HCT116 (cell line): ENCODE measurements around the gene CCDC157. TPM values are rescaled to one million over a fixed set of nuclear protein-coding genes. Genes with fewer than 3 reads are reported as not detected.

Experiments used
- ATAC-seq: fragments of 200-7000 bp; cut with Tn5 transposase; 2 replicates; pipeline ENCODE4 v1.9.1; 2020; ENCODE audit warnings: mild to moderate bottlenecking, moderate library complexity
- BruUV-seq: library from RNA; stranded (reverse); fragments of 400-500 nt; replicated peaks from 2 replicates; lab custom pipeline; 2021; lab: Mats Ljungman, UMichigan
- CTCF ChIA-PET: fragments of 300-600 bp; sonication (Branson Sonifier 250); formaldehyde crosslinking; loops from one replicate; lab custom pipeline; 2021; ENCODE audit warnings: antibody characterized with exemption; lab: Charles Lee
- POLR2A ChIA-PET: fragments of 300-600, 350-600 bp; sonication (Branson Sonifier 250); formaldehyde crosslinking; loops from one replicate; lab custom pipeline; 2021; ENCODE audit warnings: antibody characterized with exemption; lab: Charles Lee
- RAD21 ChIA-PET, 2 experiments: fragments of 300-600 bp; sonication (Branson Sonifier 250); formaldehyde crosslinking; loops; one replicate each; lab custom pipeline; 2023; ENCODE audit warnings: low total read pairs in 2 of 2; ENCODE audit not compliant: uncharacterized antibody in 2 of 2, unreplicated experiment in 2 of 2, low non-redundant PET in 1 of 2; lab: Charles Lee
- DNase-seq: peaks from one replicate; pipeline ENCODE4 v3.0.0-alpha.2; 2010; ENCODE audit warnings: low read depth, low spot score
- H2AFZ ChIP-seq: fragments of 200-600 bp; shearing (Covaris generic), sonication (generic); 2 replicates; pipeline ENCODE4 v1.6.1; 2017; ENCODE audit warnings: low read depth, mixed run types, mixed read lengths, antibody characterized with exemption, low read length; ENCODE audit not compliant: poor library complexity, severe bottlenecking
- H3K27ac ChIP-seq: 2 replicates; pipeline ENCODE4 v1.5.1; 2012; ENCODE audit warnings: low read depth, low read length
- H3K27me3 ChIP-seq: fragments of 200-600 bp; sonication (generic); 2 replicates; pipeline ENCODE4 v1.6.1; 2016; ENCODE audit warnings: mixed run types, low read length, mixed read lengths; ENCODE audit not compliant: insufficient read depth
- H3K36me3 ChIP-seq, 2 experiments: fragments of 200-500 bp in 1 of 2; fragments of 200-600 bp in 1 of 2; sonication (Bioruptor generic) in 1 of 2; sonication (generic) in 1 of 2; 2 replicates each; pipeline versions ENCODE4 v1.5.1 to v1.6.1; 2014 to 2016; ENCODE audit warnings: low read length in 2 of 2, inconsistent platforms in 1 of 2, mixed read lengths in 1 of 2, mixed run types in 1 of 2; ENCODE audit not compliant: insufficient read depth in 2 of 2, control insufficient read depth in 1 of 2
- H3K4me1 ChIP-seq, 2 experiments: fragments of 200-600 bp in 1 of 2; sonication (generic) in 1 of 2; 2 replicates each; pipeline versions ENCODE4 v1.5.1 to v1.6.1; 2012 to 2017; ENCODE audit warnings: low read length in 2 of 2, inconsistent platforms in 1 of 2, mild to moderate bottlenecking in 1 of 2, mixed read lengths in 1 of 2, mixed run types in 1 of 2, moderate library complexity in 1 of 2; ENCODE audit not compliant: insufficient read depth in 2 of 2, control insufficient read depth in 1 of 2
- H3K4me2 ChIP-seq: fragments of 200-600 bp; sonication (generic); 2 replicates; pipeline ENCODE4 v1.6.1; 2017; ENCODE audit warnings: mixed run types, low read length, mixed read lengths
- H3K4me3 ChIP-seq, 2 experiments: fragments of 200-600 bp in 1 of 2; sonication (generic) in 1 of 2; replicated peaks in 1 of 2; 2 replicates each; pipeline ENCODE4 v1.5.1; 2011 to 2016; ENCODE audit warnings: low read length in 2 of 2, control low read depth in 1 of 2, low read depth in 1 of 2, mild to moderate bottlenecking in 1 of 2, mixed read lengths in 1 of 2, mixed run types in 1 of 2
- H3K79me2 ChIP-seq: fragments of 200-600 bp; sonication (generic); 2 replicates; pipeline ENCODE4 v1.6.1; 2017; ENCODE audit warnings: mild to moderate bottlenecking, mixed run types, low read length, moderate library complexity, mixed read lengths; ENCODE audit not compliant: insufficient read depth
- H3K9ac ChIP-seq: fragments of 200-600 bp; sonication (generic); 2 replicates; pipeline ENCODE4 v1.6.1; 2016; ENCODE audit warnings: low read length, mixed read lengths
- H3K9me2 ChIP-seq: fragments of 200-600 bp; sonication (generic), shearing (Covaris generic); 2 replicates; pipeline ENCODE4 v1.6.1; 2017; ENCODE audit warnings: mixed run types, mild to moderate bottlenecking, moderate library complexity; ENCODE audit not compliant: insufficient read depth
- H3K9me3 ChIP-seq, 2 experiments: fragments of 200-500 bp in 1 of 2; fragments of 200-600 bp in 1 of 2; sonication (Bioruptor generic) in 1 of 2; sonication (generic) in 1 of 2; 2 replicates each; pipeline ENCODE4 v1.6.1; 2014 to 2017; ENCODE audit warnings: low read length in 2 of 2, mixed read lengths in 2 of 2, inconsistent platforms in 1 of 2, low read depth in 1 of 2, mild to moderate bottlenecking in 1 of 2, mixed run types in 1 of 2, moderate library complexity in 1 of 2; ENCODE audit not compliant: control insufficient read depth in 1 of 2, insufficient read depth in 1 of 2
- H4K20me1 ChIP-seq: fragments of 200-600 bp; sonication (generic), shearing (Covaris generic); 2 replicates; pipeline ENCODE4 v1.6.1; 2017; ENCODE audit warnings: mixed run types, mild to moderate bottlenecking, moderate library complexity; ENCODE audit not compliant: insufficient read depth
- ELF1 ChIP-seq: IDR thresholded peaks from 2 replicates; pipeline ENCODE4 v1.6.1; 2012; ENCODE audit warnings: low read depth, borderline replicate concordance
- FOSL1 ChIP-seq: IDR thresholded peaks from 2 replicates; pipeline ENCODE4 v1.6.1; 2012; ENCODE audit warnings: low read depth
- JUND ChIP-seq: IDR thresholded peaks from 2 replicates; pipeline ENCODE4 v1.6.1; 2012
- POLR2AphosphoS5 ChIP-seq: IDR thresholded peaks from 2 replicates; pipeline ENCODE4 v1.6.1; 2011; ENCODE audit warnings: mild to moderate bottlenecking, low read depth, low read length, moderate library complexity
- SIN3A ChIP-seq: IDR thresholded peaks from 2 replicates; pipeline ENCODE4 v1.6.1; 2012; ENCODE audit warnings: low read depth
- SP1 ChIP-seq: IDR thresholded peaks from 2 replicates; pipeline ENCODE4 v1.6.1; 2012; ENCODE audit warnings: low read depth
- TCF7L2 ChIP-seq: IDR thresholded peaks from 2 replicates; pipeline ENCODE4 v1.7.0; 2011; ENCODE audit warnings: borderline replicate concordance, inconsistent platforms; ENCODE audit not compliant: insufficient read depth, insufficient read length; ENCODE audit errors: extremely low read depth
- YY1 ChIP-seq: IDR thresholded peaks from 2 replicates; pipeline ENCODE4 v1.6.1; 2011; ENCODE audit warnings: low read length, low read depth, moderate library complexity, mild to moderate bottlenecking; ENCODE audit not compliant: insufficient replicate concordance; ENCODE audit errors: extremely low read depth
- ZFX ChIP-seq: fragments of 450-650 bp; IDR thresholded peaks from 2 replicates; pipeline ENCODE4 v1.6.1; 2017
- ZNF274 ChIP-seq: fragments of 200-500 bp; sonication (Bioruptor generic); IDR thresholded peaks from 2 replicates; pipeline ENCODE4 v1.6.1; 2014; ENCODE audit warnings: mild to moderate bottlenecking, low read depth, low read length, inconsistent platforms
- intact Hi-C: fragments of 100-400 bp; cut with micrococcal nuclease; formaldehyde crosslinking; loops from 2 replicates; pipeline ENCODE4 v1.10.0; 2022
- total RNA-seq: library from RNA; stranded (reverse); gene quantifications from one replicate; pipeline ENCODE4 v1.2.1, GENCODE V29; 2021; ENCODE audit not compliant: unreplicated experiment

CCDC157 gene
- total RNA-seq, 1 experiment from 2014 or later = 2.1 TPM

GRCh38 chr22:30408388-30409102 is 51.7 kb downstream of the CCDC157 start:
- CTCF ChIA-PET = no interaction called here
- Histone ChIP-seq H4K20me1 (no peaks in the 10 kb centered on the region), H3K9me2 (no peaks in the 10 kb centered on the region), H3K4me1 (peaks cover 6 to 38% of the 10 kb centered on the region in 2 experiments; a peak in 3 of 4 replicates), H3K27me3 (no peaks in the 10 kb centered on the region), H3K36me3 (peaks cover 37 to 47% of the 10 kb centered on the region in 2 experiments; a peak in 3 of 4 replicates), H3K27ac (peak overlapping the region; percentile 62), H3K79me2 (peaks cover 12% of the 10 kb centered on the region), H3K4me3 (no peak overlapping the region), H3K4me2 (peak overlapping the region; percentile 44), H3K9me3 (no peaks in the 10 kb centered on the region), H2AFZ (no peak overlapping the region), H3K9ac (peak overlapping the region; percentile 24; the same call in 1 of the 2 replicates)
- TF ChIP-seq FOSL1 (peak; percentile 38), JUND (peak; percentile 48; the same call in 1 of the 2 replicates), ZNF274 (no peak), POLR2AphosphoS5 (no peak), SIN3A (0 out of 2 replicates have a peak, but pooled peaks have one; percentile 24), ELF1 (no peak), SP1 (peak; percentile 66), TCF7L2 (no peak), ZFX (no peak), YY1 (no peak)
- RAD21 ChIA-PET = interaction anchor here in 1 of 2 experiments (0.7 kb wide), 1 partner anchor 783 kb away, joined by 3 read pairs; no protein-coding TSS in a partner anchor
- no peak for DNase-seq
- POLR2A ChIA-PET = interaction anchor here (1.5 kb wide), 1 partner anchor 16 kb away, joined by 5 read pairs; no protein-coding TSS in a partner anchor
- BruUV-seq = no TSS peak
- intact Hi-C loops = no loop called here
- ATAC-seq = peak; percentile 87
